Measurements from ENCODE around the gene ABR. TPM values are rescaled to one million over a fixed set of nuclear protein-coding genes. Genes with fewer than 3 reads are reported as not detected.

ABR gene
- total and polyA plus RNA-seq, 2 of the 13 experiments (the other 11 are each of a cell fraction or from before 2014, with no cell fraction given): 12.4 to 40.4 TPM

DNA sequence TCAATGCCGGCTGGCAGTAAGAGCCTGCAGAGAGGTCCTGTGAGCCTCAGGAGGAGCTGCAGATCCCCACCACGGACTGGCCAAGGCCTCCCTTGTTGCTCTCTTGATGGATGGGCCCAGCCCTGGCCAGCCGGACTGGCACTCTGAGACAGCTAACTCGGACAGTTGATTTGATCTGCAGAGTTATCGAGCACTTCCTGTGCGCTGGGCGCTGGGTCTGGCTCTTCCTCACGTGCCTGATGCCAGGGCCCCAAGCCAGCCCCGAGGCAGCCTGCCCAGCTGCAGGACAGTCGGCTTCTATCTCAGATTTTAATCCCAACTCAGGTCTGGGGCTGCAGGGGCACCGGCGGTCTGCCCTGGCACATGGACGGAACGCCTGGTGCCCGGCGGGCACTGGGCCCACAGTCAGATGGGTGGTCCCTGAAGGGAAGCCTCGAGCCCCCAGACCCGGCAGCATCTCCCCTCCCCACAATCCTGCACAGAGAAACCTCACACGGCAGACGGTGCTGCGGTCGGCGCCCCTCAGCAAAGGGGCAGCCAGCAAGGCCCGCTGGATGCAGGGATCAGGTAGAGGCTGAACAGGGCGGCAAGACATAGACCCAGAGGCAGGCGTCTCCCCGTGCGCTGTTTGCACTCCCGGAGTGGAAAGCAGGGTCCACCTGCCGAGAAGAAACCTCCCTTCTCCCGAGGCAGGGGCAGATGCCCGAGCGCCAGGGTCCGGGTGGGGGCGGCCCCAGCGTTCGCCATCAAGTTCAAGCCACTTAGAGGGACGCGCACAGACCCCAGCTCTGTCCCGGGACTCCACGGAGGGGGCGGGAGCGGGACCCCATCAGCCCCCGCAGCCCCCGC lies 148.9 kb downstream of the ABR start:
- CTCF ChIA-PET (ENCODE audit: low intra/inter-chr PET ratio, low total read pairs): no interaction called here
- H3K4me3 ChIP-seq (replicated peaks in 1 of 3; ENCODE audit: insufficient read depth in 1 of 3, low read depth in 2 of 3, low read length in 3 of 3): no peak overlapping the region
- ATAC-seq: no peak
- no peak for TF ChIP-seq ZNF180 (CRISPR knock-in tag; IDR thresholded peaks at IDR 0.05; ENCODE audit: borderline replicate concordance, low read depth)
- TF ChIP-seq ZNF790 (CRISPR knock-in tag; IDR thresholded peaks at IDR 0.05; ENCODE audit: borderline replicate concordance): no peak
- TF ChIP-seq ZNF333 (CRISPR knock-in tag; IDR thresholded peaks at IDR 0.05; ENCODE audit: borderline replicate concordance): no peak
- TF ChIP-seq, protein P1, sequence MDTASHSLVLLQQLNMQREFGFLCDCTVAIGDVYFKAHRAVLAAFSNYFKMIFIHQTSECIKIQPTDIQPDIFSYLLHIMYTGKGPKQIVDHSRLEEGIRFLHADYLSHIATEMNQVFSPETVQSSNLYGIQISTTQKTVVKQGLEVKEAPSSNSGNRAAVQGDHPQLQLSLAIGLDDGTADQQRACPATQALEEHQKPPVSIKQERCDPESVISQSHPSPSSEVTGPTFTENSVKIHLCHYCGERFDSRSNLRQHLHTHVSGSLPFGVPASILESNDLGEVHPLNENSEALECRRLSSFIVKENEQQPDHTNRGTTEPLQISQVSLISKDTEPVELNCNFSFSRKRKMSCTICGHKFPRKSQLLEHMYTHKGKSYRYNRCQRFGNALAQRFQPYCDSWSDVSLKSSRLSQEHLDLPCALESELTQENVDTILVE (CRISPR knock-in tag; IDR thresholded peaks at IDR 0.05): no peak
- no peak for TF ChIP-seq PHF5A (CRISPR knock-in tag; IDR thresholded peaks at IDR 0.05; ENCODE audit: low read depth, unreplicated experiment)
- TF ChIP-seq HDAC6 (IDR thresholded peaks at IDR 0.05; ENCODE audit: low read depth, low read length): no peak
- no peak for TF ChIP-seq ZNF24 (IDR thresholded peaks at IDR 0.05)
- TF ChIP-seq, protein P2, sequence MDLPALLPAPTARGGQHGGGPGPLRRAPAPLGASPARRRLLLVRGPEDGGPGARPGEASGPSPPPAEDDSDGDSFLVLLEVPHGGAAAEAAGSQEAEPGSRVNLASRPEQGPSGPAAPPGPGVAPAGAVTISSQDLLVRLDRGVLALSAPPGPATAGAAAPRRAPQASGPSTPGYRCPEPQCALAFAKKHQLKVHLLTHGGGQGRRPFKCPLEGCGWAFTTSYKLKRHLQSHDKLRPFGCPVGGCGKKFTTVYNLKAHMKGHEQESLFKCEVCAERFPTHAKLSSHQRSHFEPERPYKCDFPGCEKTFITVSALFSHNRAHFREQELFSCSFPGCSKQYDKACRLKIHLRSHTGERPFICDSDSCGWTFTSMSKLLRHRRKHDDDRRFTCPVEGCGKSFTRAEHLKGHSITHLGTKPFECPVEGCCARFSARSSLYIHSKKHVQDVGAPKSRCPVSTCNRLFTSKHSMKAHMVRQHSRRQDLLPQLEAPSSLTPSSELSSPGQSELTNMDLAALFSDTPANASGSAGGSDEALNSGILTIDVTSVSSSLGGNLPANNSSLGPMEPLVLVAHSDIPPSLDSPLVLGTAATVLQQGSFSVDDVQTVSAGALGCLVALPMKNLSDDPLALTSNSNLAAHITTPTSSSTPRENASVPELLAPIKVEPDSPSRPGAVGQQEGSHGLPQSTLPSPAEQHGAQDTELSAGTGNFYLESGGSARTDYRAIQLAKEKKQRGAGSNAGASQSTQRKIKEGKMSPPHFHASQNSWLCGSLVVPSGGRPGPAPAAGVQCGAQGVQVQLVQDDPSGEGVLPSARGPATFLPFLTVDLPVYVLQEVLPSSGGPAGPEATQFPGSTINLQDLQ (CRISPR knock-in tag; IDR thresholded peaks at IDR 0.05): no peak
- TF ChIP-seq MEIS2 (CRISPR knock-in tag; IDR thresholded peaks at IDR 0.05): no peak
- TF ChIP-seq, protein P3, sequence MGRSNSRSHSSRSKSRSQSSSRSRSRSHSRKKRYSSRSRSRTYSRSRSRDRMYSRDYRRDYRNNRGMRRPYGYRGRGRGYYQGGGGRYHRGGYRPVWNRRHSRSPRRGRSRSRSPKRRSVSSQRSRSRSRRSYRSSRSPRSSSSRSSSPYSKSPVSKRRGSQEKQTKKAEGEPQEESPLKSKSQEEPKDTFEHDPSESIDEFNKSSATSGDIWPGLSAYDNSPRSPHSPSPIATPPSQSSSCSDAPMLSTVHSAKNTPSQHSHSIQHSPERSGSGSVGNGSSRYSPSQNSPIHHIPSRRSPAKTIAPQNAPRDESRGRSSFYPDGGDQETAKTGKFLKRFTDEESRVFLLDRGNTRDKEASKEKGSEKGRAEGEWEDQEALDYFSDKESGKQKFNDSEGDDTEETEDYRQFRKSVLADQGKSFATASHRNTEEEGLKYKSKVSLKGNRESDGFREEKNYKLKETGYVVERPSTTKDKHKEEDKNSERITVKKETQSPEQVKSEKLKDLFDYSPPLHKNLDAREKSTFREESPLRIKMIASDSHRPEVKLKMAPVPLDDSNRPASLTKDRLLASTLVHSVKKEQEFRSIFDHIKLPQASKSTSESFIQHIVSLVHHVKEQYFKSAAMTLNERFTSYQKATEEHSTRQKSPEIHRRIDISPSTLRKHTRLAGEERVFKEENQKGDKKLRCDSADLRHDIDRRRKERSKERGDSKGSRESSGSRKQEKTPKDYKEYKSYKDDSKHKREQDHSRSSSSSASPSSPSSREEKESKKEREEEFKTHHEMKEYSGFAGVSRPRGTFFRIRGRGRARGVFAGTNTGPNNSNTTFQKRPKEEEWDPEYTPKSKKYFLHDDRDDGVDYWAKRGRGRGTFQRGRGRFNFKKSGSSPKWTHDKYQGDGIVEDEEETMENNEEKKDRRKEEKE (IDR thresholded peaks at IDR 0.05): no peak
- TF ChIP-seq NR2F1 (CRISPR knock-in tag; IDR thresholded peaks at IDR 0.05): no peak
- TF ChIP-seq PPARG (CRISPR knock-in tag; conservative IDR thresholded peaks at IDR 0.05): no peak
- TF ChIP-seq ZNF225 (CRISPR knock-in tag; IDR thresholded peaks at IDR 0.05): no peak
- TF ChIP-seq, protein P4, sequence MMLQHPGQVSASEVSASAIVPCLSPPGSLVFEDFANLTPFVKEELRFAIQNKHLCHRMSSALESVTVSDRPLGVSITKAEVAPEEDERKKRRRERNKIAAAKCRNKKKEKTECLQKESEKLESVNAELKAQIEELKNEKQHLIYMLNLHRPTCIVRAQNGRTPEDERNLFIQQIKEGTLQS (CRISPR knock-in tag; IDR thresholded peaks at IDR 0.05): no peak

More for the DNA sequence above, 148.9 kb downstream of the ABR start:
- Histone ChIP-seq H3K36me3 (replicated peaks in 1 of 2; ENCODE audit: control insufficient read depth in 1 of 2, insufficient read depth in 2 of 2, low read length in 2 of 2) (0 out of 5 replicates have a peak, but pooled peaks cover 0 to 1% of the 10 kb centered on the region in 2 experiments), H4K20me1 (ENCODE audit: insufficient read depth, low read length) (no peaks in the 10 kb centered on the region), H3K9ac (ENCODE audit: insufficient read depth, low read depth, low read length) (no peak overlapping the region), H3K27me3 (ENCODE audit: control insufficient read depth in 1 of 2, insufficient read depth in 2 of 2, low read length in 2 of 2) (no peaks in the 10 kb centered on the region), H3K79me2 (ENCODE audit: insufficient read depth, low read length) (no peaks in the 10 kb centered on the region), H3K4me2 (ENCODE audit: low read depth, low read length) (no peak overlapping the region), H3K27ac (ENCODE audit: extremely low read length, insufficient read depth, low read length) (no peak overlapping the region), H2AFZ (ENCODE audit: low read length) (no peak overlapping the region), H3K9me3 (ENCODE audit: low read length) (no peaks in the 10 kb centered on the region), H3K4me1 (ENCODE audit: insufficient read depth, low read length) (no peaks in the 10 kb centered on the region; the same call in 1 of the 2 replicates)
- intact Hi-C loops (cut with micrococcal nuclease; ENCODE audit: unreplicated experiment) (no loop called here), in situ Hi-C loops (cut with HindIII; ENCODE audit: extremely low pct_ligation_motif_present, low pct_unique_long_range_greater_than_20kb) (no loop called here)
- BruUV-seq (replicated peaks): no TSS peak
- POLR2A ChIA-PET: no interaction called here
- no peak for FAIRE-seq
- 91% methylated on average over 27 of the region's 45 CpGs for WGBS (ENCODE audit: low lambda C conversion rate)
- no peak for DNase-seq (ENCODE audit: low spot score)
